ENCODE results near the gene ACP2.

Gene ACP2

DNA sequence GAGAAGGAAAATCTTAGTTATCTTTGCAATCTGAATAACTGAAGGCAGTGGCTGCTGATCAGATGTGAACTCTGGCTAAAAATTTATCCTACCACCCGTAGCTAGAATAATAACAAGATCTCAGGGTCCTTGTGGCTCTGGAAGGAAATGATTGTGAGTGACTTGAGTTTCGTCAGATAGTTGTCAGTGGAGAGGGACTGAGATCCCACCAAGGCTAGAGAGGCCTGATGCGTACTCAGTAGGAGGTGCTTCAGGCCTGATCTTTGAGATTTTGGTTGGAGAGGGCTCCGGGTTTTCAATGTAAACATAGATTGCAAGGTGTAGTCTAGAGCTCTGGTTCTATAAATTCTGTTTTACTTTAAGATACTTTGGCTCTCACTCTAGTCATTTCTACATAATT, 22.7 kb upstream of the ACP2 start:
- Histone ChIP-seq H3K4me2 (peak overlapping the region; percentile 89 to 99 (median 95)), H3K4me1 (peaks cover 48 to 60% (median 57%) of the 10 kb centered on the region in 10 experiments), H3K36me3 (peaks cover 0 to 34% (median 29%) of the 10 kb centered on the region in 11 experiments; a peak in 21 of 22 replicates), H4K20me1 (peaks cover 51 to 60% (median 59%) of the 10 kb centered on the region in 11 experiments), H3K27ac (peak overlapping the region in 10 of 11 experiments; percentile 13 to 100 (median 96); a peak in 15 of 22 replicates), H3K9me3 (replicated peaks in 1 of 11) (no peaks in the 10 kb centered on the region), H3K9ac (peak overlapping the region; percentile 76 to 95 (median 86); a peak in 21 of 22 replicates), H3K27me3 (no peaks in the 10 kb centered on the region), H3K4me3 (peak overlapping the region; percentile 63 to 84 (median 72))
- no peak for TF ChIP-seq Cebpa-rat (IDR thresholded peaks at IDR 0.05)

DNA sequence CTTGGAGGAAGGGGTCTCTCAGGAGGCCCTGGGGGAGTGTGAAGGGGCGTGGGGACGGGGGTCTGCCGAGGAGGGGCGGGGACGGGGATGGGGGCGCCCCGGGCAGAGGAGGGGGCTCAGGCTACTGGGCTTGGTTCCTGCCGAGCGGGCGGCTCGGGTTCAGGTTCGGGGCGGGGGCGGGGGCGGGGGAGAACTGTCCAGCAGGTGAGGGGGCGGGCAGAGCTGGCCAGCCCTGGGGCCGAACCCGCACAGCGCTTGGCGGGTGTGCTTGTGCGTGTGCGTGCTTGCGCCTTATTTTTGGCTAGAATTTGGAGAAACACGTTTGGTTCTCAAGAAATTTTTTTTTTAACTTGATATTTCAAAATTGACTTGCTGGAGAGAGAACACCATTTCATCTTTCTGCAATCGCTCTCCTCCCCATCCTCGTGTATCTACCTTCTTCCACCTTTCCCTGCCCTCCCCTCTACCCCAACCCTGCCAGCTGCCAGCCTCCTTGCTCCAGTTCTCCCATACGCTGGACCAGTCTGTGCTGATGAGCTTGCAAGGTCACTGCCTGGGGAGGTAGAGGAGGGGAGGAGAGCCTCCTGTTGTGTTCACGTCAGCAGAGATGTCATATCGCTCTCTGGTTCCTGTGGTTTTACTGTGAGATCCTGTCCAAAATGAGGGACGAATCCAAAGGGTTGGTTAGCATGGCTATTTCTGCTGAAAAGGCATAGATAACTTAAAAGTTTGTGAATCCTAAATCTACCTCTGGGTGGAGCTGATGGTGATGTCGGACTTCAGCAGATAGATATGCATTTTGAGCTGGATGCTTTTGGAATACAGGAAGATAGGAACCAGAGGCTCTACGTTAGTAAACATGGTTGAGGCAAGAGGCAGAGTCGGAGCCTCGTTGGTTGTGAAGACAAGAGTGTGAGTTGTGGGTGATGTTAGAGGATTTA, 22.0 kb upstream of the ACP2 start:
- Histone ChIP-seq H3K9ac (peak overlapping the region; percentile 82 to 95 (median 88)), H3K4me3 (peak overlapping the region; percentile 63 to 84 (median 72)), H3K36me3 (peaks cover 0 to 27% (median 21%) of the 10 kb centered on the region in 11 experiments; a peak in 21 of 22 replicates), H3K4me1 (peaks cover 55 to 68% (median 59%) of the 10 kb centered on the region in 10 experiments), H3K9me3 (replicated peaks in 1 of 11) (no peaks in the 10 kb centered on the region), H3K27ac (peak overlapping the region; percentile 88 to 100 (median 96)), H3K4me2 (peak overlapping the region; percentile 90 to 99 (median 95)), H3K27me3 (no peaks in the 10 kb centered on the region), H4K20me1 (peaks cover 51 to 52% (median 52%) of the 10 kb centered on the region in 11 experiments)
- no peak for TF ChIP-seq Cebpa-rat (IDR thresholded peaks at IDR 0.05)

DNA sequence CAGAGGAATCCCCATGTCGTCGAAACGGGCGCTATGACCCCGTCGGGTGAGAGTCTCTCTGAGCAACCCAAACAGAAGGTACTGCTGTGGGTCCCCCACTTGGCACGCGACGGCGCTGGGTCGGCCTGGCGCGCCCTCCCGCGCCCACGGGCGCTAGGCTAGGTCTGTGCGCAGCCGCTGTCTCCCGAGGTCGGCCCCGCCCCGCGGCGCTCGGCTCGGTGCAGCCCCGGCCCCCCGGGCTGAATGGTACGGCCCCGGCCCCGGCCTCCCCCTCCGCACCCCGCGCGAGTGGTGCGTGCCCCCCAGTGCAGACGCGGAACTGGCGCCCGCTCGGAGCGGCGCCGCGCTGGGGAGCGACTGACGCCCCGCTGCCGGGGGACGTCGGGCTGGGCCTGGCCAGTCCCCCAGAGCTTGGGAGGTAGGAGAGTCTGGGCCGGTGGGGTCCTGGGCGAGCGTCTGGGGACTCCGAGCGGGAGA, 21.3 kb upstream of the ACP2 start, which contains the start of gene MADD:
Gene MADD, plus strand, starts transcription at position 305 of the 477 bp plus-strand sequence.
- Histone ChIP-seq H3K27ac (peak within 1 kb of the TSS; percentile 88 to 100 (median 96)), H3K36me3 (peaks cover 0 to 19% (median 15%) of the 10 kb centered on the region in 11 experiments; a peak in 21 of 22 replicates), H3K27me3 (no peaks in the 10 kb centered on the region), H3K4me2 (peak within 1 kb of the TSS; percentile 90 to 99 (median 95)), H3K9me3 (replicated peaks in 1 of 11) (no peaks in the 10 kb centered on the region), H4K20me1 (peaks cover 44 to 45% (median 44%) of the 10 kb centered on the region in 11 experiments), H3K4me3 (peak within 1 kb of the TSS; percentile 63 to 84 (median 72)), H3K4me1 (peaks cover 63 to 75% (median 66%) of the 10 kb centered on the region in 10 experiments), H3K9ac (peak within 1 kb of the TSS; percentile 82 to 95 (median 88))
- TF ChIP-seq Cebpa-rat (IDR thresholded peaks at IDR 0.05): no peak

DNA sequence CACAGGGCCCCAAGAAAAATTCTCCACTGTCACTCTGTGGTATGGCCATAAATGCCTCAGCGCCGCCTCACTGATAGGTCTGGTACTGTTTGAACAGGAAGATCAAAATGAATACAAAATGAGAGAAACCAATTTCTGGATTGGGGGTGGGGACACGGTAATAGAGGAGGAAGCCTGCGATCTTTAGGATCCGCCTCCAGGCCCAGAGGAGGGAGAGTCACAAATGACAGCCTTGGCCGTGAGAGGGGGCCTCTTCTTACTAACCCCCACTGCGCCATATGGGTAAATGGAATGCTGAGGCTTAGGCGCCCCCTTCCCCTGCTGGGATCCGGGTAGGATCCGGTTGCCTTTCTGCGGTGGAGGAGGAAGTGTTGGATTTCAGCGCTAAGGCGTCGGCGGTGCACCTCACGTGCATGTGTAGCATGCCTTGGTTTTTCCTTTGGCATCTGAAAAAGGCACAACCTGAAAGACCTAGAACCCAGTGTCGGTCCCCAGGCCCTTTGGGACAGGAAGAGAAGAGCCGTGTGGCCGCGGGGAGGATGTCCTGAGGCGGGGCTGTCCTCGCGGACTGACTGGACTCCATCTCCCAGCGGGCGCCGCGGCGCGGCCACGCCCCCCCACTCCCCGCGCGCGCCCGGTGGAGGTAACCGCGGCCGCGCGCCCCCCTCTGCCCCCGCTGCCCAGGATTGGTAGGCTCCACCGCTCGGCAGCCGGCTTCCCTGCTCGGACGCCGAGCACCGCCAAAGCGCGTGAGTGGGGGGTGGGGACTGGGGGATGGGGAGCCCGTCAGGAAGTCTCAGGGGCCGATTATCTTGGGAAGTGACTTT, 20.6 kb upstream of the ACP2 start:
- H3K9me3 ChIP-seq (replicated peaks in 1 of 11): no peaks in the 10 kb centered on the region
- H3K4me1 ChIP-seq: peaks cover 69 to 78% (median 71%) of the 10 kb centered on the region in 10 experiments
- no peaks in the 10 kb centered on the region for H3K27me3 ChIP-seq
- H3K4me2 ChIP-seq: peak overlapping the region; percentile 78 to 95 (median 91)
- peak overlapping the region; percentile 88 to 100 (median 96) for H3K27ac ChIP-seq
- no peak for TF ChIP-seq Cebpa-rat (IDR thresholded peaks at IDR 0.05)
- peak overlapping the region; percentile 82 to 95 (median 88) for H3K9ac ChIP-seq
- peaks cover 37 to 38% (median 38%) of the 10 kb centered on the region in 11 experiments for H4K20me1 ChIP-seq
- H3K36me3 ChIP-seq: peaks cover 0 to 24% (median 9%) of the 10 kb centered on the region in 11 experiments; a peak in 21 of 22 replicates
- peak overlapping the region; percentile 63 to 84 (median 72) for H3K4me3 ChIP-seq

DNA sequence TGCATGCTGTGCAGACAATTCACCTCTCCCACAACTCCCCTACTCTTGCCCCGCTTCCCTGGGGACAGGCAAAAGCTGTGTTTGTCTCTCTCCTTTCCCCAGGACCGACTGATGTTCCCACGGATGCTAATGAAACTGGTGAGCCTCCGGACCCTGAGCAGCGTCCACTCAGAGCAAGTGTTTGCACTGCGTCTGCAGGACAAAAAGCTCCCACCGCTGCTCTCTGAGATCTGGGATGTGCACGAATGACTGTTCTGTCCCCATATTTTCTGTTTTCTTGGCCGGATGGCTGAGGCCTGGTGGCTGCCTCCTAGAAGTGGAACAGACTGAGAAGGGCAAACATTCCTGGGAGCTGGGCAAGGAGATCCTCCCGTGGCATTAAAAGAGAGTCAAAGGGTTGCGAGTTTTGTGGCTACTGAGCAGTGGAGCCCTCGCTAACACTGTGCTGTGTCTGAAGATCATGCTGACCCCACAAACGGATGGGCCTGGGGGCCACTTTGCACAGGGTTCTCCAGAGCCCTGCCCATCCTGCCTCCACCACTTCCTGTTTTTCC, 19.9 kb upstream of the ACP2 start:
- Histone ChIP-seq H3K9ac (peak overlapping the region; percentile 82 to 95 (median 88)), H3K4me3 (peak overlapping the region in 9 of 10 experiments; percentile 63 to 84 (median 73); a peak in 16 of 20 replicates), H3K9me3 (replicated peaks in 1 of 11) (no peaks in the 10 kb centered on the region), H3K4me2 (peak overlapping the region; percentile 78 to 95 (median 91)), H3K27ac (peak overlapping the region; percentile 88 to 100 (median 96)), H4K20me1 (peaks cover 30 to 32% (median 31%) of the 10 kb centered on the region in 11 experiments), H3K36me3 (peaks cover 0 to 26% (median 2%) of the 10 kb centered on the region in 11 experiments; a peak in 15 of 22 replicates), H3K27me3 (no peaks in the 10 kb centered on the region), H3K4me1 (peaks cover 69 to 78% (median 75%) of the 10 kb centered on the region in 10 experiments)
- no peak for TF ChIP-seq Cebpa-rat (IDR thresholded peaks at IDR 0.05)

DNA sequence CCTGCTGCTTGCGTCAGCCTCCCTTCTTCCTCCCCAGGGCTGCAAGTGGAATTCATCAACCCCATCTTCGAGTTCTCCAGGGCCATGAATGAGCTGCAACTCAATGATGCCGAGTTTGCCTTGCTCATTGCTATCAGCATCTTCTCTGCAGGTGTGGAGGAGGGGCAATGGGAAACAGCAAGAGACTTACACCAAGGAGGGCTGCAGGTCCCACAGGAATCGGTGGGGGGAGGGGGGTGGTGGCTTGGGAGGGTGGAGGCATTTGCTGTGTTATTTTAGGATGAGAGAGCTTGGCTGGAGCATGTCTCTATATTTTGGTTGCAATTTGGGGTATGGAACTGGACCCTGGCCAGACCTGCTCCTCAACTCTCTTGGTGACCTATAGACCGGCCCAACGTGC, 19.3 kb upstream of the ACP2 start:
- peaks cover 64 to 72% (median 71%) of the 10 kb centered on the region in 10 experiments for H3K4me1 ChIP-seq
- H3K36me3 ChIP-seq: peaks cover 0 to 29% (median 0%) of the 10 kb centered on the region in 11 experiments; a peak in 2 of 22 replicates
- peak overlapping the region in 10 of 11 experiments; percentile 88 to 100 (median 97); a peak in 19 of 22 replicates for H3K27ac ChIP-seq
- peaks cover 24 to 25% (median 24%) of the 10 kb centered on the region in 11 experiments for H4K20me1 ChIP-seq
- H3K4me3 ChIP-seq: peak overlapping the region in 8 of 10 experiments; percentile 63 to 84 (median 74); a peak in 11 of 20 replicates
- no peaks in the 10 kb centered on the region for H3K27me3 ChIP-seq
- no peak for TF ChIP-seq Cebpa-rat (IDR thresholded peaks at IDR 0.05)
- H3K9me3 ChIP-seq (replicated peaks in 1 of 11): no peaks in the 10 kb centered on the region
- H3K4me2 ChIP-seq: peak overlapping the region; percentile 78 to 95 (median 91)
- H3K9ac ChIP-seq: peak overlapping the region in 10 of 11 experiments; percentile 85 to 95 (median 89); a peak in 18 of 22 replicates

DNA sequence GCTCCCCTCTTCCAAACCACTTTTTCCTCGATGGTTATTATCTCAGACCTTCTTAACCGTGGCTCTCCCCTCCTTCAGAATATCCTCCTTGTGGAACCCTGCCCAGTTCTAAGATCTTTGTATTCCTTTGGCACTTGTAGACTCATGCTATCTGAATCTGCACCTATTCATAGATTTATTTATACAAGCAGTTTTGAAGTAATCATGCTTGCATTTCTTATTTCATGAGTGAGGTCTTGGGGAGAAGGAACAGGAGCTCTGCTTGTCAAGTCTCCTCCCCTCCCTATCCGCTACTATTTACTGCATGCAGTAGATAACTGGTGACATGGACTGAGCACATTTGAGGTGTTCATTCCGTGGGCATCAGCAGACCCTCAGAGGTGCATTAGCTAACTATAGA, 15.9 kb upstream of the ACP2 start:
- H3K4me2 ChIP-seq: peak overlapping the region in 8 of 11 experiments; percentile 75 to 95 (median 88); a peak in 17 of 22 replicates
- H3K27me3 ChIP-seq: no peaks in the 10 kb centered on the region
- peaks cover 0 to 49% (median 0%) of the 10 kb centered on the region in 11 experiments; a peak in 4 of 22 replicates for H3K36me3 ChIP-seq
- peak overlapping the region in 10 of 11 experiments; percentile 51 to 100 (median 71); a peak in 17 of 22 replicates for H3K27ac ChIP-seq
- no peaks in the 10 kb centered on the region for H3K9me3 ChIP-seq (replicated peaks in 1 of 11)
- no peaks in the 10 kb centered on the region; a peak in 1 of 22 replicates for H4K20me1 ChIP-seq
- peaks cover 50 to 79% (median 55%) of the 10 kb centered on the region in 10 experiments for H3K4me1 ChIP-seq
- H3K9ac ChIP-seq: peak overlapping the region in 2 of 11 experiments; percentile 40 to 47; a peak in 3 of 22 replicates
- TF ChIP-seq Cebpa-rat (IDR thresholded peaks at IDR 0.05): no peak
- no peak overlapping the region for H3K4me3 ChIP-seq

All from BLaER1 treated with 17β-estradiol and CSF1 and Interleukin-3, amounts not matched to agents 10 nM and 100 nM (cell line).